H9 (cell line): ENCODE results near the gene GPR135. TPM values are rescaled to one million over a fixed set of nuclear protein-coding genes. Genes with fewer than 3 reads are reported as not detected.

Experiments used
- DNase-seq: peaks from one replicate; pipeline ENCODE4 v3.0.0-alpha.2; 2017
- H2AFZ ChIP-seq: one replicate; pipeline ENCODE4 v1.6.1; 2013; ENCODE audit warnings: mild to moderate bottlenecking, low read length, control low read depth, moderate library complexity
- H2AK5ac ChIP-seq: 2 replicates; pipeline ENCODE4 v1.6.1; 2013; ENCODE audit warnings: low read length, control low read depth, mixed read lengths; ENCODE audit not compliant: insufficient read length
- H2BK120ac ChIP-seq: one replicate; pipeline ENCODE4 v1.6.1; 2013; ENCODE audit warnings: low read depth, mild to moderate bottlenecking, low read length, control low read depth, inconsistent platforms; ENCODE audit not compliant: poor library complexity, severe bottlenecking
- H2BK12ac ChIP-seq: 2 replicates; pipeline ENCODE4 v1.6.1; 2013; ENCODE audit warnings: low read length, control low read depth, mixed read lengths, low read depth; ENCODE audit not compliant: insufficient read length
- H2BK15ac ChIP-seq: 2 replicates; pipeline ENCODE4 v1.6.1; 2013; ENCODE audit warnings: low read depth, low read length, control low read depth
- H2BK20ac ChIP-seq: one replicate; pipeline ENCODE4 v1.6.1; 2013; ENCODE audit warnings: low read depth, mild to moderate bottlenecking, low read length, control low read depth, inconsistent platforms; ENCODE audit not compliant: poor library complexity, severe bottlenecking
- H2BK5ac ChIP-seq: 2 replicates; pipeline ENCODE4 v1.6.1; 2013; ENCODE audit warnings: low read length, control low read depth, mixed read lengths; ENCODE audit not compliant: insufficient read length
- H3K14ac ChIP-seq: 2 replicates; pipeline ENCODE4 v1.6.1; 2013; ENCODE audit warnings: low read length, control low read depth; ENCODE audit not compliant: insufficient read depth
- H3K18ac ChIP-seq: 2 replicates; pipeline ENCODE4 v1.6.1; 2013; ENCODE audit warnings: low read depth, mild to moderate bottlenecking, mixed read lengths, low read length, control low read depth; ENCODE audit not compliant: insufficient read length
- H3K23ac ChIP-seq: 2 replicates; pipeline ENCODE4 v1.6.1; 2013; ENCODE audit warnings: low read length, control low read depth, mixed read lengths, low read depth; ENCODE audit not compliant: insufficient read length
- H3K23me2 ChIP-seq: 2 replicates; pipeline ENCODE4 v1.6.1; 2013; ENCODE audit warnings: low read depth, mild to moderate bottlenecking, mixed read lengths, low read length, control low read depth; ENCODE audit not compliant: insufficient read length, poor library complexity, severe bottlenecking
- H3K27ac ChIP-seq: 2 replicates; pipeline ENCODE4 v1.5.1; 2013; ENCODE audit warnings: low read length, control low read depth, mixed read lengths, low read depth; ENCODE audit not compliant: insufficient read length
- H3K27me3 ChIP-seq: 2 replicates; pipeline ENCODE4 v1.6.1; 2013; ENCODE audit warnings: low read length, control low read depth, inconsistent platforms; ENCODE audit not compliant: insufficient read depth
- H3K4ac ChIP-seq: 2 replicates; pipeline ENCODE4 v1.6.1; 2013; ENCODE audit warnings: low read depth, mild to moderate bottlenecking, control low read depth, inconsistent platforms, low read length, moderate library complexity
- H3K4me1 ChIP-seq: 2 replicates; pipeline ENCODE4 v1.6.1; 2013; ENCODE audit warnings: low read length, control low read depth, inconsistent platforms; ENCODE audit not compliant: insufficient read depth
- H3K4me2 ChIP-seq: 2 replicates; pipeline ENCODE4 v1.6.1; 2013; ENCODE audit warnings: low read length, control low read depth, mixed read lengths; ENCODE audit not compliant: insufficient read length, insufficient read depth
- H3K56ac ChIP-seq: 2 replicates; pipeline ENCODE4 v1.6.1; 2013; ENCODE audit warnings: low read depth, mild to moderate bottlenecking, mixed read lengths, low read length, control low read depth; ENCODE audit not compliant: insufficient read length
- H3K79me1 ChIP-seq: 2 replicates; pipeline ENCODE4 v1.6.1; 2013; ENCODE audit warnings: low read depth, mild to moderate bottlenecking, moderate library complexity, low read length, control low read depth, inconsistent platforms; ENCODE audit not compliant: insufficient read depth, poor library complexity, severe bottlenecking
- H3K79me2 ChIP-seq: 2 replicates; pipeline ENCODE4 v1.6.1; 2013; ENCODE audit warnings: low read length, control low read depth, inconsistent platforms; ENCODE audit not compliant: insufficient read depth
- H3K9ac ChIP-seq: 2 replicates; pipeline ENCODE4 v1.6.1; 2013; ENCODE audit warnings: low read length, control low read depth, mixed read lengths; ENCODE audit not compliant: insufficient read length; ENCODE audit errors: extremely low read depth
- H3K9me3 ChIP-seq: one replicate; pipeline ENCODE4 v1.6.1; 2013; ENCODE audit warnings: low read depth, low read length, inconsistent platforms; ENCODE audit not compliant: control insufficient read depth
- H3T11ph ChIP-seq: one replicate; pipeline ENCODE4 v1.6.1; 2013; ENCODE audit warnings: mild to moderate bottlenecking, low read length, control low read depth, inconsistent platforms
- H4K20me1 ChIP-seq: one replicate; pipeline ENCODE4 v1.6.1; 2013; ENCODE audit not compliant: control insufficient read depth, insufficient read length, insufficient read depth
- H4K5ac ChIP-seq: 2 replicates; pipeline ENCODE4 v1.6.1; 2013; ENCODE audit warnings: low read depth, mild to moderate bottlenecking, mixed read lengths, low read length, control low read depth; ENCODE audit not compliant: insufficient read length
- H4K8ac ChIP-seq: replicated peaks from 2 replicates; pipeline ENCODE4 v1.6.1; 2013; ENCODE audit warnings: low read length, control low read depth, mixed read lengths, low read depth; ENCODE audit not compliant: insufficient read length
- H4K91ac ChIP-seq: 2 replicates; pipeline ENCODE4 v1.6.1; 2013; ENCODE audit warnings: low read depth, mild to moderate bottlenecking, moderate library complexity, mixed read lengths, low read length, control low read depth; ENCODE audit not compliant: insufficient read length
- H3K27ac Mint-ChIP-seq, 3 experiments: 2 replicates in 2 of 3; 3 replicates in 1 of 3; pipeline ENCODE4 v1.8.0; 2020 to 2021; ENCODE audit warnings: mixed read lengths in 3 of 3, mild to moderate bottlenecking in 1 of 3, moderate library complexity in 1 of 3
- H3K27me3 Mint-ChIP-seq: 2 replicates; pipeline ENCODE4 v1.8.0; 2021; ENCODE audit warnings: low read depth, mild to moderate bottlenecking, moderate library complexity, mixed read lengths
- H3K36me3 Mint-ChIP-seq, 3 experiments: 2 replicates in 2 of 3; 3 replicates in 1 of 3; pipeline ENCODE4 v1.8.0; 2020 to 2021; ENCODE audit warnings: low read depth in 3 of 3, mixed read lengths in 3 of 3; ENCODE audit not compliant: insufficient read depth in 1 of 3
- H3K4me1 Mint-ChIP-seq, 2 experiments: 2 replicates each; pipeline ENCODE4 v1.8.0; 2020; ENCODE audit warnings: mixed read lengths in 2 of 2
- H3K4me3 Mint-ChIP-seq, 2 experiments: 2 replicates in 1 of 2; 3 replicates in 1 of 2; pipeline ENCODE4 v1.8.0; 2020 to 2021; ENCODE audit warnings: mild to moderate bottlenecking in 2 of 2, mixed read lengths in 2 of 2, moderate library complexity in 1 of 2
- H3K9me3 Mint-ChIP-seq, 2 experiments: 2 replicates in 1 of 2; 3 replicates in 1 of 2; pipeline ENCODE4 v1.8.0; 2020; ENCODE audit warnings: mild to moderate bottlenecking in 2 of 2, mixed read lengths in 2 of 2, moderate library complexity in 1 of 2
- CTCF ChIP-seq: fragments of 200-600 bp; sonication (generic); conservative IDR thresholded peaks from 3 replicates; pipeline ENCODE4 v1.8.0; 2021; ENCODE audit warnings: antibody characterized with exemption, mild to moderate bottlenecking
- WGBS: extraction: QIAGEN DNeasy Blood & Tissue Kit; methylation state at CpG from one replicate; pipeline ENCODE4 v1.1.7; 2013; ENCODE audit warnings: missing lambda C conversion rate, low lambda C conversion rate, mixed read lengths; ENCODE audit not compliant: insufficient read length; ENCODE audit errors: extremely low coverage; 5-methylcytosine and 5-hydroxymethylcytosine counted together
- total RNA-seq: library from RNA; stranded (reverse); gene quantifications from 2 replicates; pipeline ENCODE4 v1.2.1, GENCODE V29; 2021

The GPR135 gene
- total RNA-seq, 1 experiment from 2014 or later, result 1.9 TPM

GRCh38 chr14:59478540-59478939, 13.4 kb upstream of the GPR135 start:
- Histone ChIP-seq H3K4me1 (no peaks in the 10 kb centered on the region), H3K14ac (no peak overlapping the region), H3K4me2 (no peak overlapping the region), H2BK120ac (no peak overlapping the region), H4K8ac (no peak overlapping the region), H3K23ac (no peak overlapping the region), H3K4ac (no peak overlapping the region), H2BK5ac (no peak overlapping the region), H3K18ac (no peak overlapping the region), H4K20me1 (no peaks in the 10 kb centered on the region), H2AFZ (no peak overlapping the region), H3K9ac (no peak overlapping the region), H3K9me3 (no peaks in the 10 kb centered on the region), H4K91ac (no peak overlapping the region), H4K5ac (no peak overlapping the region), H2BK15ac (no peak overlapping the region), H2BK20ac (no peak overlapping the region), H3K23me2 (peaks cover 4% of the 10 kb centered on the region), H3K27ac (no peak overlapping the region), H3T11ph (no peak overlapping the region), H3K79me2 (no peaks in the 10 kb centered on the region; the same call in 1 of the 2 replicates), H3K56ac (no peak overlapping the region), H3K27me3 (no peaks in the 10 kb centered on the region), H2BK12ac (no peak overlapping the region), H2AK5ac (no peak overlapping the region), H3K79me1 (no peaks in the 10 kb centered on the region)
- Mint-ChIP-seq H3K36me3 (peaks cover 5 to 27% (median 19%) of the 10 kb centered on the region in 3 experiments; a peak in 6 of 7 replicates), H3K27me3 (no peaks in the 10 kb centered on the region), H3K4me1 (peaks cover 15 to 18% of the 10 kb centered on the region in 2 experiments), H3K4me3 (no peak overlapping the region), H3K9me3 (no peaks in the 10 kb centered on the region), H3K27ac (no peak overlapping the region; a peak in 1 of 7 replicates)
- WGBS, result no CpG with 5 or more reads among the region's 3 CpGs
- DNase-seq, result no peak
- no peak for TF ChIP-seq CTCF
